MM.1S (cell line): Measurements from ENCODE around the gene AP2A2.

Source experiments
- CTCF ChIP-seq: fragments of 300-600 bp; sonication (generic); IDR thresholded peaks from 2 replicates; pipeline ENCODE4 v1.5.1; 2016; ENCODE audit warnings: antibody characterized with exemption, low read length, mixed read lengths
- EZH2 ChIP-seq: fragments of 300-600 bp; sonication (generic); optimal IDR thresholded peaks from 2 replicates; pipeline ENCODE3; 2017; ENCODE audit warnings: low read depth, mild to moderate bottlenecking, antibody characterized with exemption, low read length, mixed read lengths
- EZH2phosphoT487 ChIP-seq: fragments of 300-600 bp; sonication (generic); IDR thresholded peaks from 2 replicates; pipeline ENCODE4 v1.6.1; 2018; ENCODE audit warnings: antibody characterized with exemption, low read length

GRCh38 chr11:970319-970871 is 44.7 kb downstream of the AP2A2 start:
- TF ChIP-seq CTCF (no peak), EZH2 (no peak), EZH2phosphoT487 (no peak)
